DND-41 (cell line): ENCODE data around the gene ARHGEF39.
A peak's percentile ranks its signal among the peaks of the same experiment; 100 is the strongest.

Experiments used
- ATAC-seq: fragments of 200-7000 bp; cut with Tn5 transposase; 3 replicates; pipeline ENCODE4 v1.9.1; 2021; ENCODE audit warnings: low read depth; ENCODE audit not compliant: insufficient read depth
- DNase-seq: peaks from one replicate; pipeline ENCODE4 v3.0.0-alpha.2; 2020
- H2AFZ ChIP-seq: 2 replicates; pipeline ENCODE4 v1.6.0; 2012; ENCODE audit warnings: low read depth, low read length
- H3K27ac ChIP-seq: 2 replicates; pipeline ENCODE4 v1.5.1; 2012; ENCODE audit warnings: low read length, inconsistent platforms
- H3K27me3 ChIP-seq: fragments of 200-600 bp; sonication (generic); 2 replicates; pipeline ENCODE4 v1.6.0; 2012; ENCODE audit warnings: low read length, mild to moderate bottlenecking, inconsistent platforms; ENCODE audit not compliant: insufficient read depth, poor library complexity
- H3K36me3 ChIP-seq: 2 replicates; pipeline ENCODE4 v1.5.1; 2012; ENCODE audit warnings: low read length, inconsistent platforms; ENCODE audit not compliant: insufficient read depth
- H3K4me1 ChIP-seq: 2 replicates; pipeline ENCODE4 v1.5.1; 2012; ENCODE audit warnings: mild to moderate bottlenecking, low read length; ENCODE audit not compliant: insufficient read depth
- H3K4me2 ChIP-seq: 2 replicates; pipeline ENCODE4 v1.6.0; 2012; ENCODE audit warnings: mild to moderate bottlenecking, moderate library complexity, low read length, inconsistent platforms; ENCODE audit not compliant: insufficient read depth
- H3K4me3 ChIP-seq, 2 experiments: fragments of 200-600 bp in 1 of 2; shearing (Covaris generic) in 1 of 2; 2 replicates each; pipeline ENCODE4 v1.5.1; 2012 to 2016; ENCODE audit warnings: inconsistent platforms in 2 of 2, low read length in 2 of 2, mild to moderate bottlenecking in 2 of 2, low read depth in 1 of 2, moderate library complexity in 1 of 2
- H3K79me2 ChIP-seq: 2 replicates; pipeline ENCODE4 v1.6.0; 2012; ENCODE audit warnings: low read length, inconsistent platforms; ENCODE audit not compliant: insufficient read depth
- H3K9ac ChIP-seq: 2 replicates; pipeline ENCODE4 v1.6.0; 2012; ENCODE audit warnings: low read depth, mild to moderate bottlenecking, inconsistent platforms, low read length, moderate library complexity
- H3K9me3 ChIP-seq: 2 replicates; pipeline ENCODE4 v1.5.1; 2012; ENCODE audit warnings: low read length, moderate library complexity, mild to moderate bottlenecking, inconsistent platforms; ENCODE audit not compliant: insufficient read depth, severe bottlenecking
- H4K20me1 ChIP-seq: 2 replicates; pipeline ENCODE4 v1.6.0; 2012; ENCODE audit warnings: low read length; ENCODE audit not compliant: insufficient read depth
- CTCF ChIP-seq: IDR thresholded peaks from 2 replicates; pipeline ENCODE4 v1.5.1; 2012; ENCODE audit warnings: borderline replicate concordance, low read length, moderate library complexity, mild to moderate bottlenecking; ENCODE audit not compliant: poor library complexity, severe bottlenecking; ENCODE audit errors: extremely low read depth
- EZH2 ChIP-seq: IDR thresholded peaks from 3 replicates; pipeline ENCODE4 v1.6.1; 2012; ENCODE audit warnings: borderline replicate concordance, low read depth, mild to moderate bottlenecking, moderate library complexity, low read length, inconsistent platforms; ENCODE audit not compliant: severe bottlenecking

ARHGEF39 gene

GRCh38 chr9:35658968-35659220, 6.1 kb downstream of the ARHGEF39 start:
- Histone ChIP-seq H3K9me3 (no peaks in the 10 kb centered on the region), H3K79me2 (peaks cover 44% of the 10 kb centered on the region), H3K4me2 (peak overlapping the region; percentile 75), H3K4me1 (peaks cover 67% of the 10 kb centered on the region), H3K27me3 (no peaks in the 10 kb centered on the region), H4K20me1 (peaks cover 3% of the 10 kb centered on the region; the same call in 1 of the 2 replicates), H3K9ac (peak overlapping the region; percentile 86), H3K4me3 (peak overlapping the region; percentile 41 to 70; a peak in 3 of 4 replicates), H2AFZ (peak overlapping the region; percentile 72; the same call in 1 of the 2 replicates), H3K27ac (peak overlapping the region; percentile 92), H3K36me3 (peaks cover 39% of the 10 kb centered on the region)
- TF ChIP-seq EZH2 (no peak), CTCF (no peak)
- ATAC-seq (peak; percentile 8), DNase-seq (peak; percentile 47)

- H3K36me3 ChIP-seq = peaks cover 37% of the 10 kb centered on the region
- no peaks in the 10 kb centered on the region for H3K27me3 ChIP-seq
- peak within 1 kb of the TSS; percentile 72 for H2AFZ ChIP-seq
- H3K4me1 ChIP-seq = peaks cover 62% of the 10 kb centered on the region
- ATAC-seq (peak; percentile 65), DNase-seq (peak; percentile 75)
- TF ChIP-seq CTCF = peak; percentile 85
- TF ChIP-seq EZH2 = no peak
- peaks cover 3% of the 10 kb centered on the region; the same call in 1 of the 2 replicates for H4K20me1 ChIP-seq
- H3K4me2 ChIP-seq = peak within 1 kb of the TSS; percentile 75
- H3K9ac ChIP-seq = peak within 1 kb of the TSS; percentile 86
- H3K9me3 ChIP-seq = no peaks in the 10 kb centered on the region
- H3K79me2 ChIP-seq = peaks cover 39% of the 10 kb centered on the region
- H3K27ac ChIP-seq = peak within 1 kb of the TSS; percentile 92
- H3K4me3 ChIP-seq = peak within 1 kb of the TSS; percentile 41 to 70; a peak in 3 of 4 replicates
Measured at GRCh38 chr9:35658137-35658967, 6.6 kb downstream of the ARHGEF39 start, which contains the start of gene CCDC107. TSS of gene CCDC107 (plus strand) at chr9:35658292. CDS start at chr9:35658380, 88 bp downstream.

GRCh38 chr9:35657546-35658136, 7.4 kb downstream of the ARHGEF39 start, which contains the start of gene RMRP:
TSS of gene RMRP (minus strand) at chr9:35658019.
- peak within 1 kb of the TSS; percentile 92 for H3K27ac ChIP-seq
- DNase-seq (peak; percentile 94), ATAC-seq (peak; percentile 88)
- H3K9ac ChIP-seq = peak within 1 kb of the TSS; percentile 86
- peaks cover 32% of the 10 kb centered on the region for H3K79me2 ChIP-seq
- TF ChIP-seq CTCF (peak; percentile 34), EZH2 (no peak)
- H3K36me3 ChIP-seq = peaks cover 30% of the 10 kb centered on the region
- H3K4me3 ChIP-seq = peak within 1 kb of the TSS; percentile 41 to 70; a peak in 3 of 4 replicates
- no peaks in the 10 kb centered on the region for H3K9me3 ChIP-seq
- H3K4me2 ChIP-seq = peak within 1 kb of the TSS; percentile 75
- peaks cover 55% of the 10 kb centered on the region for H3K4me1 ChIP-seq
- no peaks in the 10 kb centered on the region for H3K27me3 ChIP-seq
- H4K20me1 ChIP-seq = peaks cover 3% of the 10 kb centered on the region; the same call in 1 of the 2 replicates
- H2AFZ ChIP-seq = peak within 1 kb of the TSS; percentile 72
